H4 (cell line): ENCODE measurements around the gene SPG11. TPM values are rescaled to one million over a fixed set of nuclear protein-coding genes. Genes with fewer than 3 reads are reported as not detected.
"Not testable (repeated sequence)": the region's sequence is repeated elsewhere in the genome, so short reads cannot be mapped to it uniquely, and the experiment has no call there.

ENCODE experiments used
- DNase-seq: peaks from one replicate; pipeline ENCODE4 v3.0.0-alpha.2; 2015; ENCODE audit warnings: low spot score
- total RNA-seq: library from RNA; depleted of rRNA; stranded (reverse); fragments of >200 nt; shearing (Covaris generic); gene quantifications from 2 replicates; pipeline ENCODE4 v1.2.3, GENCODE V29; 2014; rRNA removed

SPG11 gene, protein sequence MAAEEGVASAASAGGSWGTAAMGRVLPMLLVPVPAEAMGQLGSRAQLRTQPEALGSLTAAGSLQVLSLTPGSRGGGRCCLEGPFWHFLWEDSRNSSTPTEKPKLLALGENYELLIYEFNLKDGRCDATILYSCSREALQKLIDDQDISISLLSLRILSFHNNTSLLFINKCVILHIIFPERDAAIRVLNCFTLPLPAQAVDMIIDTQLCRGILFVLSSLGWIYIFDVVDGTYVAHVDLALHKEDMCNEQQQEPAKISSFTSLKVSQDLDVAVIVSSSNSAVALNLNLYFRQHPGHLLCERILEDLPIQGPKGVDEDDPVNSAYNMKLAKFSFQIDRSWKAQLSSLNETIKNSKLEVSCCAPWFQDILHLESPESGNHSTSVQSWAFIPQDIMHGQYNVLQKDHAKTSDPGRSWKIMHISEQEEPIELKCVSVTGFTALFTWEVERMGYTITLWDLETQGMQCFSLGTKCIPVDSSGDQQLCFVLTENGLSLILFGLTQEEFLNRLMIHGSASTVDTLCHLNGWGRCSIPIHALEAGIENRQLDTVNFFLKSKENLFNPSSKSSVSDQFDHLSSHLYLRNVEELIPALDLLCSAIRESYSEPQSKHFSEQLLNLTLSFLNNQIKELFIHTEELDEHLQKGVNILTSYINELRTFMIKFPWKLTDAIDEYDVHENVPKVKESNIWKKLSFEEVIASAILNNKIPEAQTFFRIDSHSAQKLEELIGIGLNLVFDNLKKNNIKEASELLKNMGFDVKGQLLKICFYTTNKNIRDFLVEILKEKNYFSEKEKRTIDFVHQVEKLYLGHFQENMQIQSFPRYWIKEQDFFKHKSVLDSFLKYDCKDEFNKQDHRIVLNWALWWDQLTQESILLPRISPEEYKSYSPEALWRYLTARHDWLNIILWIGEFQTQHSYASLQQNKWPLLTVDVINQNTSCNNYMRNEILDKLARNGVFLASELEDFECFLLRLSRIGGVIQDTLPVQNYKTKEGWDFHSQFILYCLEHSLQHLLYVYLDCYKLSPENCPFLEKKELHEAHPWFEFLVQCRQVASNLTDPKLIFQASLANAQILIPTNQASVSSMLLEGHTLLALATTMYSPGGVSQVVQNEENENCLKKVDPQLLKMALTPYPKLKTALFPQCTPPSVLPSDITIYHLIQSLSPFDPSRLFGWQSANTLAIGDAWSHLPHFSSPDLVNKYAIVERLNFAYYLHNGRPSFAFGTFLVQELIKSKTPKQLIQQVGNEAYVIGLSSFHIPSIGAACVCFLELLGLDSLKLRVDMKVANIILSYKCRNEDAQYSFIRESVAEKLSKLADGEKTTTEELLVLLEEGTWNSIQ (N-terminal part only)
- total RNA-seq = 21.6 and 30.1 TPM in 2 replicates

DNA sequence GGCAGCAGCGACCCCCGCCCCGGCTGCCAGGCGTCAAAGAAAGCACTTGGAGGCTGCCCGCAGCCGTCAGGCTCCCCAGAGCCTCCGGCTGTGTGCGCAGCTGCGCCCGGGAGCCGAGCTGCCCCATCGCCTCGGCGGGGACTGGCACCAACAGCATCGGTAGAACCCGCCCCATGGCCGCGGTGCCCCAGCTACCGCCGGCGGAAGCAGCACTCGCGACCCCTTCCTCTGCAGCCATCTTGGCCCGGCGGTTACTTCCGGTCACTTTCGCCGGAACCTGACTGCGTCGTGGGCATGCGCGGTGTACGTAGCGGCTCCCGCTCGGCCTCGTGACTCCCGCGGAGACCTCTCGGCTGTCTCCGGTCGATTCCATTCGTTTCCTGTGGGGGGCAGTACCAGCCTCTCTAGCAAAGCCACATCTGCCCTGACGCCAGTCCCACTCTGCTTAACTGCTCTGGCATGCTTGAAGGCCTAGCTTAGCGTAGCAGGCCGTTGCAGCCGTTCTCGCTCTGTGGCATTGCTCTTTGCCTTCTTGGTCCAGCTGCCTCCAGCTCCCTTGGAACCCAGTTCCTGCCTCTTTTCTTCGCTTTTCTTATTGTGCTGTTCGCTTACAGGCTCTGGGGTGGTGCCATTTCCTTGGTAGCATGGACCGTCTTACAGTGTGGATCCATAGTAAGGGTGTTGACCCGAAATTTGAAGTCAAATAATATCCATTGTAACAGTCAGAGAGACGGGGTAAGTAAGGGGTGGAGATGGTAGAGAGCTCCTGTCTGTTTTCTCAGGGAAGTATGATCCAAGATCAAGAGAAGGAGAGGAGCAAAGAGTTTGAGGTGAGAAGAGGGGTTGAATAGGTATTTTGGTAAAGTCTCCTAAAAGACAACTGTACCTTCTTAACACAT is at the start of gene SPG11:
Gene SPG11, minus strand, starts transcription at position 253 of the 899 bp plus-strand sequence. Its CDS starts 15 bp downstream, at position 238.
- peak; percentile 97 for DNase-seq

DNA sequence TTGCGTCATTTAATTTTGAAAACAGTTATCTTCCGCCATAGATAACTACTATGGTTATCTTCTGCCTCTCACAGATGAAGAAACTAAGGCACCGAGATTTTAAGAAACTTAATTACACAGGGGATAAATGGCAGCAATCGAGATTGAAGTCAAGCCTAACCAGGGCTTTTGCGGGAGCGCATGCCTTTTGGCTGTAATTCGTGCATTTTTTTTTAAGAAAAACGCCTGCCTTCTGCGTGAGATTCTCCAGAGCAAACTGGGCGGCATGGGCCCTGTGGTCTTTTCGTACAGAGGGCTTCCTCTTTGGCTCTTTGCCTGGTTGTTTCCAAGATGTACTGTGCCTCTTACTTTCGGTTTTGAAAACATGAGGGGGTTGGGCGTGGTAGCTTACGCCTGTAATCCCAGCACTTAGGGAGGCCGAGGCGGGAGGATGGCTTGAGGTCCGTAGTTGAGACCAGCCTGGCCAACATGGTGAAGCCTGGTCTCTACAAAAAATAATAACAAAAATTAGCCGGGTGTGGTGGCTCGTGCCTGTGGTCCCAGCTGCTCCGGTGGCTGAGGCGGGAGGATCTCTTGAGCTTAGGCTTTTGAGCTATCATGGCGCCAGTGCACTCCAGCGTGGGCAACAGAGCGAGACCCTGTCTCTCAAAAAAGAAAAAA is 49.0 kb upstream of the SPG11 start:
- DNase-seq = peak; percentile 89

DNA sequence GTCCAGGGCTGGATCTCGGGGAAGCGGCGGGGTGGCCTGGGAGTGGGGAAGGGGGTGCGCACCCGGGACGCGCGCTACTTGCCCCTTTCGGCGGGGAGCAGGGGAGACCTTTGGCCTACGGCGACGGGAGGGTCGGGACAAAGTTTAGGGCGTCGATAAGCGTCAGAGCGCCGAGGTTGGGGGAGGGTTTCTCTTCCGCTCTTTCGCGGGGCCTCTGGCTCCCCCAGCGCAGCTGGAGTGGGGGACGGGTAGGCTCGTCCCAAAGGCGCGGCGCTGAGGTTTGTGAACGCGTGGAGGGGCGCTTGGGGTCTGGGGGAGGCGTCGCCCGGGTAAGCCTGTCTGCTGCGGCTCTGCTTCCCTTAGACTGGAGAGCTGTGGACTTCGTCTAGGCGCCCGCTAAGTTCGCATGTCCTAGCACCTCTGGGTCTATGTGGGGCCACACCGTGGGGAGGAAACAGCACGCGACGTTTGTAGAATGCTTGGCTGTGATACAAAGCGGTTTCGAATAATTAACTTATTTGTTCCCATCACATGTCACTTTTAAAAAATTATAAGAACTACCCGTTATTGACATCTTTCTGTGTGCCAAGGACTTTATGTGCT is 48.4 kb upstream of the SPG11 start:
- no peak for DNase-seq

DNA sequence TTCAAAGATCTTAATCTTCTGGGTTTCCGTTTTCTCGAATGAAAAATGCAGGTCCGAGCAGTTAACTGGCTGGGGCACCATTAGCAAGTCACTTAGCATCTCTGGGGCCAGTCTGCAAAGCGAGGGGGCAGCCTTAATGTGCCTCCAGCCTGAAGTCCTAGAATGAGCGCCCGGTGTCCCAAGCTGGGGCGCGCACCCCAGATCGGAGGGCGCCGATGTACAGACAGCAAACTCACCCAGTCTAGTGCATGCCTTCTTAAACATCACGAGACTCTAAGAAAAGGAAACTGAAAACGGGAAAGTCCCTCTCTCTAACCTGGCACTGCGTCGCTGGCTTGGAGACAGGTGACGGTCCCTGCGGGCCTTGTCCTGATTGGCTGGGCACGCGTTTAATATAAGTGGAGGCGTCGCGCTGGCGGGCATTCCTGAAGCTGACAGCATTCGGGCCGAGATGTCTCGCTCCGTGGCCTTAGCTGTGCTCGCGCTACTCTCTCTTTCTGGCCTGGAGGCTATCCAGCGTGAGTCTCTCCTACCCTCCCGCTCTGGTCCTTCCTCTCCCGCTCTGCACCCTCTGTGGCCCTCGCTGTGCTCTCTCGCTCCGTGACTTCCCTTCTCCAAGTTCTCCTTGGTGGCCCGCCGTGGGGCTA is 47.8 kb upstream of the SPG11 start, which contains the start of the genes B2M and PATL2:
Gene B2M, plus strand, starts transcription at position 422 of the 647 bp plus-strand sequence. Its CDS starts 30 bp downstream, at position 452.
Gene PATL2, minus strand, starts transcription at position 228 of the 647 bp plus-strand sequence. CDS start 34,833 bp downstream, outside the sequence.
- peak; percentile 96 for DNase-seq

DNA sequence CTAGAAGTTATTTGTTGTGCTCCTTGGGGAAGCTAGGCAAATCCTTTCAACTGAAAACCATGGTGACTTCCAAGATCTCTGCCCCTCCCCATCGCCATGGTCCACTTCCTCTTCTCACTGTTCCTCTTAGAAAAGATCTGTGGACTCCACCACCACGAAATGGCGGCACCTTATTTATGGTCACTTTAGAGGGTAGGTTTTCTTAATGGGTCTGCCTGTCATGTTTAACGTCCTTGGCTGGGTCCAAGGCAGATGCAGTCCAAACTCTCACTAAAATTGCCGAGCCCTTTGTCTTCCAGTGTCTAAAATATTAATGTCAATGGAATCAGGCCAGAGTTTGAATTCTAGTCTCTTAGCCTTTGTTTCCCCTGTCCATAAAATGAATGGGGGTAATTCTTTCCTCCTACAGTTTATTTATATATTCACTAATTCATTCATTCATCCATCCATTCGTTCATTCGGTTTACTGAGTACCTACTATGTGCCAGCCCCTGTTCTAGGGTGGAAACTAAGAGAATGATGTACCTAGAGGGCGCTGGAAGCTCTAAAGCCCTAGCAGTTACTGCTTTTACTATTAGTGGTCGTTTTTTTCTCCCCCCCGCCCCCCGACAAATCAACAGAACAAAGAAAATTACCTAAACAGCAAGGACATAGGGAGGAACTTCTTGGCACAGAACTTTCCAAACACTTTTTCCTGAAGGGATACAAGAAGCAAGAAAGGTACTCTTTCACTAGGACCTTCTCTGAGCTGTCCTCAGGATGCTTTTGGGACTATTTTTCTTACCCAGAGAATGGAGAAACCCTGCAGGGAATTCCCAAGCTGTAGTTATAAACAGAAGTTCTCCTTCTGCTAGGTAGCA is 47.0 kb upstream of the SPG11 start:
- DNase-seq = no peak

DNA sequence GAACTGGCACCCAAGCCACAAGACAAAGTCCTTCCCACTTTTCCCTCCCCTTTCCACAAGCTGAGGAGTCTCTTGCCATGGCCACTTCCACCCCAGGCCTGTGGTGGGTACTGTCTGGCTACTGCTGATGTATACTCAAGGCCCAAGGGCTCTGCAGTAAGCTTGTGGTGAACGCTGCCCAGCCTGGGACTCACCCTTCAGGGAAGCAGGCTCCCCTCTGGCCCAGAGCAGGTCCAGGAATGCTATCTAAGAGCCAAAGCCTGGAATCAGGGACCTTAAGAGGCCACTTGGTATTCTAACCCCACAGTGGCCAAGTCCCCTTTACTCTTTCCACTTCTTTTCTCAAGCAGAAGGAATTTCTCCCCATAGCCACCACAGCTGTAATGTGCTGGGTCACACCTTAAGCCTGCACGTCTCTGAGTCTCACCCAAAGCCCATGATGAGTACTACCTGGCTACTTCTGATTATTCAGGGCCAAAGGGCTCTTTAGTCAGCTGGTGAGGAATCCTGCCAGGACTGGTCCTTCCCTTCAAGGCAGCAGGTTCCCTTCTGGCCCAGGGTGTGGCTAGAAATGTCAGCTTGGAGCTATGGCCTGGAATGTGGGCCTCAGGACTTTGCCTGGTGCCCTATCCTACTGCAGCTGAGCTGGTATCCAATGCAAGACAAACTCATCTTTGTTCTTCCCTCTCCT is 43.6 kb upstream of the SPG11 start:
- no peak for DNase-seq

DNA sequence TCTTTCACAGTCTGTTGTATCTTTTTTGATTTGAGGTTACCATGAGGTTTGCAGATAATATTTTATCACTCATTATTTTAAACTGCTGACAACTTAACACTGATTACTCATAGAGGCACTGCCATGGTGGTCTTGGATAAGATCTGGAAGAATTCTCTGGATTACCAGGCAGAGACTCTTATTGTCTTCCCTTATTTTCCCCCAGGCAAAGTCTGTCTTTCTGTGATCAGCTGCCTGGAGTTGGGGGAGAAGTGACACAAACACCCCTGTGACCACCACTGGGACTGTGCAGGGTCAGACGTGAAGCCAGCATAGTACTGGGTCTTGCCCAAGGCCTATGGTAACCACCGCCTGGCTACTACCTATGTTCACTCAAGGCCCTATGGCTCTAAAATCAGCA is 42.9 kb upstream of the SPG11 start:
- no peak for DNase-seq

DNA sequence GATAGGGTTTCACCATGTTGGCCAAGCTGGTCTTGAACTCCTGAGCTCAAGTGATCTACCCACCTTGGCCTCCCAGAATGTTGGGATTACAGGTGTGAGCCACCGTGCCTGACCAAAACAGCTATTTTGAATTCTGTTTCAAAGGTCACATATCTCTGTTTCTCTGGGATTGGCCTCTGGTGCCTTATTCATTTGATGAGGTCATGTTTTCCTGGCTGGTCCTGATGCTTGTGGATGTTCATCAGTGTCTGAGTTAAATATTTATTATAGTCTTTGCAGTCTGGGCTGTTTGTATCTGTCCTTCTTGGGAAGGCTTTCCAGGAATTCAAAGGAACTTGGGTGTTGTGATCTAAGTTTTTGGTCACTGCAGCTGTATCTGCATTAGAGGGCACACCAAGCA is 42.5 kb upstream of the SPG11 start:
- no peak for DNase-seq

DNA sequence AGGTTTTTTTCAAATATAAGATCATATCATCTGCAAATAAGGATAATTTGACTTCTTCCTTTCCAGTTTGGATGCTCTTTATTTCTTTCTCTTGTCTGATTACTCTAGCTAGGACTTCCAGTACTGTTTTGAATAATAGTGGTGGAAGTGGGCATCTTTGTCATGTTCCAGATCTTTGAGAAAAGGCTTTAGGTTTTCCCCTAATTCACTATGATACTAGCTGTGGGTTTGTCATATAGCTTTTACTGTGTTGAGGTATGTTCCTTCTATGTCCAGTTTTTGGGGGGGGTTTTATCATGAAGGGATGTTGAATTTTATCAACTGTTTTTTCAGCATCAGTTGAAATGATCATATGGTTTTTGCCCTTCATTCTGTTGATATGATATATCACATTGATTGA is 37.2 kb upstream of the SPG11 start:
- DNase-seq = not testable (repeated sequence)

DNA sequence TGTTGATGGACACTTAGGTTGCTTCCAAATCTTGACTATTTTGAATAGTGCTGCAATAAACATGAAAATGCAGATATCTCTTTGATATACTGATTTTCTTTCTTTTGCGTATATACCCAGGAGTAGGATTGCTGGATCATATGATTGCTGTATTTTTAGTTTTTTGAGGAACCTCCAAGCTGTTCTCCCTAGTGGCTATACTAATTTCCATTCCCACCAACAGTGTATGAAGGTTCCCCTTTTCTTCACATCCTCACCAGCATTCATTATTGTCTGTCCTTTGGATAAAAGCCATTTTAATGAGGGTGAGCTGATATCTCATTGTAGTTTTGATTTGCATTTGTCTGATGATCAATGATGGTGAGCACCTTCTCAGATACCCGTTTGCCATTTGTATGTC is 35.2 kb upstream of the SPG11 start:
- no peak for DNase-seq

DNA sequence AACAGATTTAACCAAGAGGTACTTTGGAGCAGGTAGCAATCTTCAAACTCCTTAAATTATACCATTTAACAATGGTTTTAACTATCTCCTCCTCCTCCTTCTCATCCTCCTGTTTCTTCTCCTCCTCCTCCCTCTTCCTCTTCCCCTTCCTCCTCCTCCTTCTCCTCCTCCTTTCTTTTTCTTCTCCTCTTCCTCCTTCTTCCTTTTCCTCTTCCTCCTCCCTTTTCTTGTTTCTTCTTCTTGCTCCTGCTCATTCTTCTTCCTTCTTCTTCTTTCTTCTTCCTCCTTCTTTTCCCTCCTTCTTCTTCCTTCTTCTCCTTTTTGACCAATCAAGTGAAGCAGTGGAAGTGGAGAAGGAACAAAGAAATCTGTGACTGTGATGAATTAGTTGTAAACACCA is 33.6 kb upstream of the SPG11 start:
- DNase-seq = no peak

DNA sequence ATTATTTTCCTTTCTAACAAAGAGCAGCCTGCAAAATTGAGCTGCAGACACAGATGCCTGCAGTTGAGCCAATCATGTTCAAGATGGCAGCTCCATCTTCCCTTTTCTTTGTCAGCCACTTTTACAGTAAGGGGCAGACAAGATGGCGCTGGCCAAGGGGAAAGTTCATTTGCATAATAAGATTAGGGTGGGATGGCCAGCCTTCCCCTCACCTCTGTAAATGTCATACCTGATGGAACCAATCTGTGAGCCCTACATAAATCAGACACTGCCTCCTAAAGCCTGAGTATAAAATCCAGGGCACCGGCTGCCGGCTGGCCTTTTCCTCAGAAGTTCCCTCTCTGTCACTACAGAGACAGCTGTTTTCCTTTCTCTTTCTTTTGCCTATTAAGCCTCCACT is 31.8 kb upstream of the SPG11 start:
- no peak for DNase-seq

DNA sequence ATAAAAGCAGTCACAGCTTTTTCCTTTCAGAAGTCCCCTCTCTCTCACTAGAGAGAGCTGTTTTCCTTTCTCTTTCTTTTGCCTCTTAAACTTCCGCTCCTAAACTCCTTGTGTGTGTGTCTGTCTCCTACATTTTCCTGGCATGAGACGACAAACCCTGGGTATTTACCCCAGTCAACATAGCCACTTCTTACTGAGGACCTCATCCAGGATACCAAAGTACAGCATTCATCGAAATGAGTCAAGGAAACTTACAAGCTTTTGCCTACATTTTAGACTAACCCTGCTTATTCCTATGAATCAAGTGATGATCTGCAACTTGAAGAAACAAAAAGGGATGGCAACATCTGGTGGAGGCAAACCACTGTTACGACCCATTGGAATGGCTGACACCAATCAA is 31.0 kb upstream of the SPG11 start:
- DNase-seq = no peak

DNA sequence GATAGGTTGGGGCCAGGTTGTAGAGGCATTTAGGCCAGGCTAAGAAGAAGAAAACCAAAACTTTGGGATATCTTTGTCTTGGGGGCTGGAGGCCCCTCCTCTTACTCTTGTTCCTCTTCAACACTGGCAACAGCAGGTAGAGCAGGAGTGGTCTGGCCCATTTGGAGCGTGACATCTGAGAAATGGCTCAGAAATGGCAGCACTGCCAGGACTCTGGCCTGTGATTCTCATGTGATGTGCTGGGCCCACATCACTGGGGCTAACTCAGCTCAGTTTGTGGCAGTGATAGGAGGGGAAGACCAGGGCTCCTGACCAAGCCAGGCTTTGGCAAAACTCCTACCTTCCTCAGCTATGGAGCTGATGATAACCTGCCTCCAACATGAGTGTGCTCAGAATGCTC is 29.2 kb upstream of the SPG11 start:
- no peak for DNase-seq

DNA sequence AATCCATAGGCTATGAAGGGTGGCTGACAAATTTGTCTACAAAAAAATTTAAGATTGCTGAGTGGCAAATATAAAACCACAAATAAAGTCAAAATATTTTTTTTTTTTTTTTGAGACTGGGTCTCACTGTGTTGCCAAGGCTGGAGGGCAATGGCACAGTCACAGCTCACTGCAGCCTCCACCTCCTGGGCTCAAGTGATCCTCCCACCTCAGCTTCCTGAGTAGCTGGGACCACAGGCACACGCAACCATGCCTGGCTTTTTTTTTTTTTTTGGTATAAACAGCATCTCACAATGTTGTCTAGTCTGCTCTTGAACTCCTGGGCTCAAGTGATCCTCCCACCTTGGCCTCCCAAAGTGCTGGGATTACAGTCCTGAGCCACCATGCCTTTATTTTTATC is 26.8 kb upstream of the SPG11 start:
- DNase-seq = not testable (repeated sequence)

DNA sequence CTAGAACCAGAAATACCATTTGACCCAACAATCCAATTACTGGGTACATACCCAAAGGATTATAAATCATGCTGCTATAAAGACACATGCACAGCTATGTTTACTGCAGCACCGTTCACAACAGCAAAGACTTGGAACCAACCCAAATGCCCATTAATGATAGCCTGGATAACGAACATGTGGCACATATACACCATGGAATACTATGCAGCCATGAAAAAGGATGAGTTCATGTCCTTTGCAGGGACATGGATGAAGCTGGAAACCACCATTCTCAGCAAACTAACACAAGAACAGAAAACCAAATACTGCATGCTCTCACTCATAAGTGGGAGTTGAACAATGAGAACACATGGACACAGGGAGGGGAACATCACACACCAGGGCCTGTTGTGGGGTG is 25.9 kb upstream of the SPG11 start:
- not testable (repeated sequence) for DNase-seq
